HuH-7 (cell line): ENCODE measurements around the gene CEACAM5.
A peak's percentile ranks its signal among the peaks of the same experiment; 100 is the strongest.
"Not testable (repeated sequence)": the region's sequence is repeated elsewhere in the genome, so short reads cannot be mapped to it uniquely, and the experiment has no call there.

Source experiments
- DNase-seq: peaks from one replicate; pipeline ENCODE4 v3.0.0; 2011; ENCODE audit warnings: low spot score

CEACAM5 gene

DNA sequence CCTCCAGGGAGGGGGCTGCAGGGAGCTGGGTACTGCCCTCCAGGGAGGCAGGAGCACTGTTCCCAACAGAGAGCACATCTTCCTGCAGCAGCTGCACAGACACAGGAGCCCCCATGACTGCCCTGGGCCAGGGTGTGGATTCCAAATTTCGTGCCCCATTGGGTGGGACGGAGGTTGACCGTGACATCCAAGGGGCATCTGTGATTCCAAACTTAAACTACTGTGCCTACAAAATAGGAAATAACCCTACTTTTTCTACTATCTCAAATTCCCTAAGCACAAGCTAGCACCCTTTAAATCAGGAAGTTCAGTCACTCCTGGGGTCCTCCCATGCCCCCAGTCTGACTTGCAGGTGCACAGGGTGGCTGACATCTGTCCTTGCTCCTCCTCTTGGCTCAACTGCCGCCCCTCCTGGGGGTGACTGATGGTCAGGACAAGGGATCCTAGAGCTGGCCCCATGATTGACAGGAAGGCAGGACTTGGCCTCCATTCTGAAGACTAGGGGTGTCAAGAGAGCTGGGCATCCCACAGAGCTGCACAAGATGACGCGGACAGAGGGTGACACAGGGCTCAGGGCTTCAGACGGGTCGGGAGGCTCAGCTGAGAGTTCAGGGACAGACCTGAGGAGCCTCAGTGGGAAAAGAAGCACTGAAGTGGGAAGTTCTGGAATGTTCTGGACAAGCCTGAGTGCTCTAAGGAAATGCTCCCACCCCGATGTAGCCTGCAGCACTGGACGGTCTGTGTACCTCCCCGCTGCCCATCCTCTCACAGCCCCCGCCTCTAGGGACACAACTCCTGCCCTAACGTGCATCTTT is 7.8 kb upstream of the CEACAM5 start:
- DNase-seq = no peak

DNA sequence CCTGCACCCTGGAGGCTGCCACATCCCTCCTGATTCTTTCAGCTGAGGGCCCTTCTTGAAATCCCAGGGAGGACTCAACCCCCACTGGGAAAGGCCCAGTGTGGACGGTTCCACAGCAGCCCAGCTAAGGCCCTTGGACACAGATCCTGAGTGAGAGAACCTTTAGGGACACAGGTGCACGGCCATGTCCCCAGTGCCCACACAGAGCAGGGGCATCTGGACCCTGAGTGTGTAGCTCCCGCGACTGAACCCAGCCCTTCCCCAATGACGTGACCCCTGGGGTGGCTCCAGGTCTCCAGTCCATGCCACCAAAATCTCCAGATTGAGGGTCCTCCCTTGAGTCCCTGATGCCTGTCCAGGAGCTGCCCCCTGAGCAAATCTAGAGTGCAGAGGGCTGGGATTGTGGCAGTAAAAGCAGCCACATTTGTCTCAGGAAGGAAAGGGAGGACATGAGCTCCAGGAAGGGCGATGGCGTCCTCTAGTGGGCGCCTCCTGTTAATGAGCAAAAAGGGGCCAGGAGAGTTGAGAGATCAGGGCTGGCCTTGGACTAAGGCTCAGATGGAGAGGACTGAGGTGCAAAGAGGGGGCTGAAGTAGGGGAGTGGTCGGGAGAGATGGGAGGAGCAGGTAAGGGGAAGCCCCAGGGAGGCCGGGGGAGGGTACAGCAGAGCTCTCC is 6.9 kb upstream of the CEACAM5 start:
- DNase-seq = peak; percentile 59

DNA sequence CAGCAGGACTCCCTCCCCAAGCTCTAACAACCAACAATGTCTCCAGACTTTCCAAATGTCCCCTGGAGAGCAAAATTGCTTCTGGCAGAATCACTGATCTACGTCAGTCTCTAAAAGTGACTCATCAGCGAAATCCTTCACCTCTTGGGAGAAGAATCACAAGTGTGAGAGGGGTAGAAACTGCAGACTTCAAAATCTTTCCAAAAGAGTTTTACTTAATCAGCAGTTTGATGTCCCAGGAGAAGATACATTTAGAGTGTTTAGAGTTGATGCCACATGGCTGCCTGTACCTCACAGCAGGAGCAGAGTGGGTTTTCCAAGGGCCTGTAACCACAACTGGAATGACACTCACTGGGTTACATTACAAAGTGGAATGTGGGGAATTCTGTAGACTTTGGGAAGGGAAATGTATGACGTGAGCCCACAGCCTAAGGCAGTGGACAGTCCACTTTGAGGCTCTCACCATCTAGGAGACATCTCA is 6.2 kb upstream of the CEACAM5 start:
- DNase-seq = no peak

DNA sequence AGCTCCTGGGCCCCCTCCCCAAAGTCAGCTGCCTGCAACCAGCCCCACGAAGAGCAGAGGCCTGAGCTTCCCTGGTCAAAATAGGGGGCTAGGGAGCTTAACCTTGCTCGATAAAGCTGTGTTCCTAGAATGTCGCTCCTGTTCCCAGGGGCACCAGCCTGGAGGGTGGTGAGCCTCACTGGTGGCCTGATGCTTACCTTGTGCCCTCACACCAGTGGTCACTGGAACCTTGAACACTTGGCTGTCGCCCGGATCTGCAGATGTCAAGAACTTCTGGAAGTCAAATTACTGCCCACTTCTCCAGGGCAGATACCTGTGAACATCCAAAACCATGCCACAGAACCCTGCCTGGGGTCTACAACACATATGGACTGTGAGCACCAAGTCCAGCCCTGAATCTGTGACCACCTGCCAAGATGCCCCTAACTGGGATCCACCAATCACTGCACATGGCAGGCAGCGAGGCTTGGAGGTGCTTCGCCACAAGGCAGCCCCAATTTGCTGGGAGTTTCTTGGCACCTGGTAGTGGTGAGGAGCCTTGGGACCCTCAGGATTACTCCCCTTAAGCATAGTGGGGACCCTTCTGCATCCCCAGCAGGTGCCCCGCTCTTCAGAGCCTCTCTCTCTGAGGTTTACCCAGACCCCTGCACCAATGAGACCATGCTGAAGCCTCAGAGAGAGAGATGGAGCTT is 4.7 kb upstream of the CEACAM5 start:
- no peak for DNase-seq

DNA sequence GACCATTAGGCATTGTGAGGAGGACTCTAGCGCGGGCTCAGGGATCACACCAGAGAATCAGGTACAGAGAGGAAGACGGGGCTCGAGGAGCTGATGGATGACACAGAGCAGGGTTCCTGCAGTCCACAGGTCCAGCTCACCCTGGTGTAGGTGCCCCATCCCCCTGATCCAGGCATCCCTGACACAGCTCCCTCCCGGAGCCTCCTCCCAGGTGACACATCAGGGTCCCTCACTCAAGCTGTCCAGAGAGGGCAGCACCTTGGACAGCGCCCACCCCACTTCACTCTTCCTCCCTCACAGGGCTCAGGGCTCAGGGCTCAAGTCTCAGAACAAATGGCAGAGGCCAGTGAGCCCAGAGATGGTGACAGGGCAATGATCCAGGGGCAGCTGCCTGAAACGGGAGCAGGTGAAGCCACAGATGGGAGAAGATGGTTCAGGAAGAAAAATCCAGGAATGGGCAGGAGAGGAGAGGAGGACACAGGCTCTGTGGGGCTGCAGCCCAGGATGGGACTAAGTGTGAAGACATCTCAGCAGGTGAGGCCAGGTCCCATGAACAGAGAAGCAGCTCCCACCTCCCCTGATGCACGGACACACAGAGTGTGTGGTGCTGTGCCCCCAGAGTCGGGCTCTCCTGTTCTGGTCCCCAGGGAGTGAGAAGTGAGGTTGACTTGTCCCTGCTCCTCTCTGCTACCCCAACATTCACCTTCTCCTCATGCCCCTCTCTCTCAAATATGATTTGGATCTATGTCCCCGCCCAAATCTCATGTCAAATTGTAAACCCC is 2.8 kb upstream of the CEACAM5 start:
- DNase-seq = peak; percentile 54

DNA sequence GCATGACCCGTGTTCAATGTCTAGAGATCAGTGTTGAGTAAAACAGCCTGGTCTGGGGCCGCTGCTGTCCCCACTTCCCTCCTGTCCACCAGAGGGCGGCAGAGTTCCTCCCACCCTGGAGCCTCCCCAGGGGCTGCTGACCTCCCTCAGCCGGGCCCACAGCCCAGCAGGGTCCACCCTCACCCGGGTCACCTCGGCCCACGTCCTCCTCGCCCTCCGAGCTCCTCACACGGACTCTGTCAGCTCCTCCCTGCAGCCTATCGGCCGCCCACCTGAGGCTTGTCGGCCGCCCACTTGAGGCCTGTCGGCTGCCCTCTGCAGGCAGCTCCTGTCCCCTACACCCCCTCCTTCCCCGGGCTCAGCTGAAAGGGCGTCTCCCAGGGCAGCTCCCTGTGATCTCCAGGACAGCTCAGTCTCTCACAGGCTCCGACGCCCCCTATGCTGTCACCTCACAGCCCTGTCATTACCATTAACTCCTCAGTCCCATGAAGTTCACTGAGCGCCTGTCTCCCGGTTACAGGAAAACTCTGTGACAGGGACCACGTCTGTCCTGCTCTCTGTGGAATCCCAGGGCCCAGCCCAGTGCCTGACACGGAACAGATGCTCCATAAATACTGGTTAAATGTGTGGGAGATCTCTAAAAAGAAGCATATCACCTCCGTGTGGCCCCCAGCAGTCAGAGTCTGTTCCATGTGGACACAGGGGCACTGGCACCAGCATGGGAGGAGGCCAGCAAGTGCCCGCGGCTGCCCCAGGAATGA is 1.5 kb upstream of the CEACAM5 start:
- DNase-seq = peak; percentile 91

DNA sequence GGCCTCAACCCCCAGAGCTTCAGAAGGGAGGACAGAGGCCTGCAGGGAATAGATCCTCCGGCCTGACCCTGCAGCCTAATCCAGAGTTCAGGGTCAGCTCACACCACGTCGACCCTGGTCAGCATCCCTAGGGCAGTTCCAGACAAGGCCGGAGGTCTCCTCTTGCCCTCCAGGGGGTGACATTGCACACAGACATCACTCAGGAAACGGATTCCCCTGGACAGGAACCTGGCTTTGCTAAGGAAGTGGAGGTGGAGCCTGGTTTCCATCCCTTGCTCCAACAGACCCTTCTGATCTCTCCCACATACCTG is 969 bp upstream of the CEACAM5 start:
- DNase-seq = no peak

DNA sequence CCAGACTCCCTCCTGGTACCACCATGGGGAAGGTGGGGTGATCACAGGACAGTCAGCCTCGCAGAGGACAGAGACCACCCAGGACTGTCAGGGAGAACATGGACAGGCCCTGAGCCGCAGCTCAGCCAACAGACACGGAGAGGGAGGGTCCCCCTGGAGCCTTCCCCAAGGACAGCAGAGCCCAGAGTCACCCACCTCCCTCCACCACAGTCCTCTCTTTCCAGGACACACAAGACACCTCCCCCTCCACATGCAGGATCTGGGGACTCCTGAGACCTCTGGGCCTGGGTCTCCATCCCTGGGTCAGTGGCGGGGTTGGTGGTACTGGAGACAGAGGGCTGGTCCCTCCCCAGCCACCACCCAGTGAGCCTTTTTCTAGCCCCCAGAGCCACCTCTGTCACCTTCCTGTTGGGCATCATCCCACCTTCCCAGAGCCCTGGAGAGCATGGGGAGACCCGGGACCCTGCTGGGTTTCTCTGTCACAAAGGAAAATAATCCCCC is 505 bp upstream of the CEACAM5 start:
- DNase-seq = no peak

DNA sequence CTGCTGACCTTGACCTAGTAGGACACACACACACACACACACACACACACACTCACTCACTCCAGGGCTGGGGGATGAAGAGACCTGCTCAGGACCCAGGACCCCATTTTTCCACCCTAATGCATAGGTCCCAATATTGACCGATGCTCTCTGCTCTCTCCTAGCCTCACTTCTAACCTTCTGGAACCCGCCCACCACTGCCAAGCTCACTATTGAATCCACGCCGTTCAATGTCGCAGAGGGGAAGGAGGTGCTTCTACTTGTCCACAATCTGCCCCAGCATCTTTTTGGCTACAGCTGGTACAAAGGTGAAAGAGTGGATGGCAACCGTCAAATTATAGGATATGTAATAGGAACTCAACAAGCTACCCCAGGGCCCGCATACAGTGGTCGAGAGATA is 1.1 kb downstream of the CEACAM5 start:
- not testable (repeated sequence) for DNase-seq

DNA sequence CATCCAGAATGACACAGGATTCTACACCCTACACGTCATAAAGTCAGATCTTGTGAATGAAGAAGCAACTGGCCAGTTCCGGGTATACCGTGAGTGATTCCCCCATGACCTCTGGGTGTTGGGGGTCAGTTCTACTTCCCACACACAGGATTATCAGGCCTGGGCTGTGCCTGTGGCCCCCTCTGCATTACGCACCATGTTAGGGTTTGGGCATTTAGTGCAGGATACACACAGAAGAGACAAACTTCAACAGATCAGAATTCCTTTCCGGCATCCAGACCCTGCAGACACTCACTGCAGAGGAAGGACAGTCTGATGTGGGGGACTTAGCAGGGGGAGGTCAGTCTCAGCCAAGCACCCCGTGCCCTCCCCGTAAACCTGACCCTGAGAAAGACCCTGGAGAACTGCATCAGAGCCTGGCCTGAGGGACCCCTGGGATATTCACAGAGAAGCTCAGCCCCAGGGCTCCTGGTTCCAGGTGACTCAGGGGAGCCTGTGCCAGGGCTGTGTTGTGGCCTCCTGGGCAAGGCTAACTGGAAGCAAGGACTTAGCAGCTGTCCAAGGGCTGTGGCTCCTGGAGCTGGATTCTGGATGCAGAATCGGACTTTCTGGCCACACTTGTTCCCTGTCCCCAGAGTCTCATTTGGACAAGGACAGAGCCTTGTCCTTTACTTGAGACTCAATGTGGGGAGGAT is 1.7 kb downstream of the CEACAM5 start:
- no peak for DNase-seq

DNA sequence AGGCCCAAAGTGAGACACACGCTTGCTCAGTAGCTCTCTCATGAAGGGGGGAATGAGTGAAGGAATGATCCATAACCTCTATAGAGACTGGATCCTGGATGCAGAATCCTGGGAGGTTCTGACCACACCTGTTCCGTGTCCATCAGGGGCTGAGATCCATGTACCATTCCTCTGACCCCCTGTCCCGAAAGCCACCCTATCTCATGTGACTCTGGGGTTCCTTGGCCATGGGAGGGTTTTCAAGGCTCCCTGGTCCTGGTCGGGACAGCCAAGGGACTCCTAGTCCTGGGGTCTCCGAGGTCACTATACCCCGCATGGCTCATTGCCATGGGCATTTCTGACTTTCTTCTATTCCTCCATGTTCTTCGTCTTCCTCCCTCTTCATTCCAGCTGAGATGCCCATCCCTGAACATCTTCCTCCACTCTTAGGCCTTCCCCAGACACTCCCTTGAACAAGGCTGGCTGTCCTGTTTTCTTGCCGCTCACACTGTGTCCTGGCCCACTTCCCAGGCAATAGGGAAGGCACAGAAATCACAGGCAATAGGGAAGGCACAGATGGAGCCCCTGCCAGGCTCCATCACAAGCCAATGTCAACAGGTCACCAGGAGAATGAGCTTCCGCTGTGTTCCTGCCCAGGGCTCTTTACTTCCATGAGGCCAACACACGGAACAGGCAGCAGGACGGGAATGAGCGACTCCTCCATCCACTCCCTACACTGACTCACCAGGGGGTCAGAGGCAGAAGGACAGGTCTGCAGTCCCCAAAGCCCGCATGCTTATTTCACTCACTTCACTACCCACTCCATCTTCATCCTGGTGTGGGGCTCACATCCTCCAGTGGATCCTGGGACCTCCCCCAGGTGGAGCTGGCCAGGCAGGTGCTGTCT is 3.2 kb downstream of the CEACAM5 start:
- DNase-seq = no peak

DNA sequence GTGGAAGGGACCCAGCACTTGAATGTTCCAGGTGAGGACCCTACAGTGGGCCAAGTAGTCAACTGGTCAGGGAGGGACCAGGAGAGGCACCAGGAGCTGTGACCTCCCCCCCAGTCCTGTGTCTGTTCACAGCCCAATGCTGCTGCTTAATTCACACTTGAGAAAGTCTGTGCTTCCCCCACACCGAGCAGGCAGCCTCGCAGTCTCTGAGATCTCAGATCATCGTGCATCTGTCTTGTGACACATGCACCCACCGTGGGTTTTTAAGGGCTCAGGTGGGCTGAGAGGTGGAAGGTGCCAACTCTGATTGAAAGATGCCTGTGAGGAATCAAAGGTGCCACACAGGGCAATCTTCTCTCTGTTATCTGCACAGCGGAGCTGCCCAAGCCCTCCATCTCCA is 6.2 kb downstream of the CEACAM5 start:
- DNase-seq = no peak

DNA sequence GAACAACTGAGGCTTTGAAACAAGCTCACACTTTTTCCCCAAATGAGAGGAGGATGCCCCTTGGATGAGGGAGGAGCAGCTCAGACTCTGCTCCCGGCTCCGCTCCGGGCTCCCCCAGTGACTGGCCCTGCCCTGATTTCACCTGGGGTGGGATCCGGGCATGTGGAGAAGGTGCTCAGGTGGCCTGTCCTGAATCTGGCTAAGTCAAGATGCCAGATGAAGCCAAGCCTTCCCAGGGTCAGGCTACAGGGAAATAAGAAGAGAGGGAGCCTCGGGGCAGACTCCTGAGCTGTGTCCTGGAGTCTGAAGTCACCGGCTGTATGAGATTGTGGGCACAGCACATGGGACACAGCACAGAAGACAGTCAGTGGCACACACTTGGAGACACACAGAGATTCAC is 10.3 kb downstream of the CEACAM5 start:
- no peak for DNase-seq

DNA sequence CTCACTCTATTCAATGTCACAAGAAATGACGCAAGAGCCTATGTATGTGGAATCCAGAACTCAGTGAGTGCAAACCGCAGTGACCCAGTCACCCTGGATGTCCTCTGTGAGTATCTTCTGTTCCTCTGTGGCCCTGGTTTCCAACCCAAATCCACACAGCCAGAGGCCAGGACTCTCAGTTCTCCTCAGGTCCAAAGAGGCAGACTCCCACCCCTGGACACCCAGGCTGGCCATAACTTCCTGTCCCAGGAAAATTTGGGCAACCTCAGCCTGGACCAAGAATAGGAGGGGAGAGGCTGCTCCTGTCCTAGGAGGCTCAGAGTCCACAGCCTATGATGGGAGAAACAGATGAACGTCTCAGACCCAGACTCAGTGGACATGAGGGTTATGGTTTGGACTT is 11.7 kb downstream of the CEACAM5 start:
- DNase-seq = no peak

DNA sequence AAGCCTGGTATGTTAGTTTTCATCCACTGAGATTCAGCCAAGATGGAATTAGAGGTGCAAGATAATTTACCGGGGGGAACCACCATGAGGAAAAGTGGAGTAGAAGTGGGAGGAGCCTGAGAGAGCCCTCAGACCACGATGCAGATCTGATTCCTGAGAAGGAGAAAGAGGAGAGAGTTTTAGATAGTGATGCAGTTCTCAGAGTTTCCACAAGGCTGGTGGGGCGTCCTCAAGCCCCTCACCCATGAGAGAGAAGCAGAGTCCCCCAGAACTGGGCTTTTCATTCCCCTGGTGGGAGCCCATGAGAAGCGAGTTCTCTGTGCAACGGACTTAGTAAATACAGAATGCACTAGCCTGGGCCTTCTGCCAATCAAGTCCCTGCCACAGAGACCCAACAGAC is 18.1 kb downstream of the CEACAM5 start:
- no peak for DNase-seq

DNA sequence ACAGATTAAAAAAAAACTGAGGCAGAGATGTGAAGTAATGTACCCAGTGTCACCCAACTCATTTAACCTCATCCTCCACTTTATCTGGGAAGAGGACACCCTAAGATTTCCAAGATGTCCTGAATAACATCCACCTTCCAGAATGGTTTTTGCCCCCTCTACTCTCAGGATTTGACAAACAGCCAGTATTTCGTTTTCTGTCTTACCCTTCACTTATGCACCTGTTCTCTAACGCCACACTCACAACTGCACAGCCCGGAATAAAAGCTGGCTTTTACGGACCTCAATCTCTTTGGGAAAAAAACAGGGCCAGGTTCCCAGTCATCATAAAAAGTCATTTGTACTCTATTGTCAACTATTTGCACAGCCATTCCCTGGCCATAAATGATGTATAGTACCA is 25.7 kb downstream of the CEACAM5 start:
- no peak for DNase-seq

DNA sequence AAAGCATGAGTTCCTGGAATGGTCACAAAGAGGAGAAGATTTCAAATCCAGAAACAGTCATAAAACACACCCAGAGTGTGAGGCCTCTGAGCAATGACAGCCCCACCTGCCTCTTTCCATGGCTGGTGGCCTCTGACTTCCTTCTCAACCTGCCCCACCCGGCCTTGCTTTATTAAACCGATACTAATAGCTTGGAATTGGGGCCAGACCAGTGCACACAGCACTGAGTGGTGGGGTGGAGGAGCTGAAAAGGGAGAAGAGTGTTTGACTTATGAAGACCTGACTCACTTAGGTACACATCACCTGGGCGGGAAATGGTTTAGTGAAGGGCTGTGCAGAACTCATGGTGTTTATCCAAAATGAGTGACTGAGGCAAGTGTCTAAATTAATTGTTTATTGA is 26.2 kb downstream of the CEACAM5 start:
- no peak for DNase-seq

DNA sequence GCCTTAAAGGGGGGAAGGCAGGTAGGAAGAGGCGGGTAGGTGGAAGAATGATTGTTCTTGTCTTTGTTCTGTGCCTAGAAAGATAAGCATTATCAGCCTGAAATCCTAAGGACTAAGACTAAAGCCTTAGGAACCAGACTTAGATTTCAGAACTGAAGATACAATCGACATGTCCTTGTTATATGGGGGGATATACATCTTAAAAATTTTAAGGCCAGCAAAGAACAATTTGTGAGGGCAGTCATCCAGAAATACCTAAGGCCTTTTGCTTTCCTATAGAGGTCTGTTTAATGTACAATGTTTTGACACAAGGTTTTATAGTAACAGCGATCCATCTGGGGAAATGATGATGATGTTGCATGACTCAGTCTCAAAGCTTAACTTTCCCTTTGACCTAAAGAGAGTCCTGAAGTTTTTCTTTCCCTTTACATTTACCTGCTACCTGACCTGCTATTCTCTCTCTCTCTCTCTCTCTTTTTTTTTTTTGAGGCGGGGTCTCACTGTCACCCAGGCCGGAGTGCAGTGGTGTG is 26.7 kb downstream of the CEACAM5 start:
- no peak for DNase-seq

DNA sequence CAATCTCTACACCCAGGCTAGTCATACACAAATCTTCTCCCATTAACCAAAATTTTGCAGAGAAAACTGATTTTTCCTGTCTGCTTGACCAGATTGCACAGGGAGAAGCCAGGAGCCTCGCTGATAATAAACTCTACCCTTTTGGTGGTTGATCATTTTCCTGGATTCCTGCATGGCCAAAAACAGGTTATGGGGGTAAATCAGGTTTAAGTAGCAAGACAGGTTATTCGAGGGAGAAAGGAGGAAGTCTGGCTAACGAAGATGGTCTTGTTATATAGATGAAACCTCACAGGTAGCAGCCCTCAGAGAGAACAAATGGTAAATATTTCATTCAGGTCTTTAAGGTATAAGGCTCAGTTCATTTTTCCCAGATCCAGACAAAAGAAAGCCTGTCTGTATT is 30.9 kb downstream of the CEACAM5 start:
- no peak for DNase-seq
